PC-3 (cell line): ENCODE measurements around the gene RHBG. TPM values are rescaled to one million over a fixed set of nuclear protein-coding genes. Genes with fewer than 3 reads are reported as not detected.

Source experiments
- ATAC-seq: fragments of 200-7000 bp; cut with Tn5 transposase; 2 replicates; pipeline ENCODE4 v1.9.1; 2020; ENCODE audit warnings: mild to moderate bottlenecking, moderate library complexity
- BruUV-seq: library from RNA; stranded (reverse); fragments of 400-500 nt; replicated peaks from 2 replicates; lab custom pipeline; 2021; lab: Mats Ljungman, UMichigan
- CTCF ChIA-PET: fragments of 300-600 bp; sonication (Branson Sonifier 250); formaldehyde crosslinking; loops from one replicate; lab custom pipeline; 2022; ENCODE audit warnings: antibody characterized with exemption; lab: Charles Lee
- POLR2A ChIA-PET: fragments of 300-600 bp; sonication (Branson Sonifier 250); formaldehyde crosslinking; loops from one replicate; lab custom pipeline; 2022; ENCODE audit warnings: antibody characterized with exemption; ENCODE audit not compliant: unreplicated experiment; lab: Charles Lee
- DNase-seq: peaks from one replicate; pipeline ENCODE4 v3.0.0-alpha.2; 2015
- H2AFZ ChIP-seq: fragments of 300-600 bp; sonication (generic); 2 replicates; pipeline ENCODE4 v1.6.0; 2016; ENCODE audit warnings: antibody characterized with exemption, low read length
- H3F3A ChIP-seq: fragments of 300-600 bp; sonication (generic); one replicate; pipeline ENCODE4 v1.6.0; 2017; ENCODE audit warnings: antibody characterized with exemption, low read length, control low read depth, mild to moderate bottlenecking; ENCODE audit not compliant: unreplicated experiment
- H3K27ac ChIP-seq: fragments of 300-600 bp; sonication (generic); 2 replicates; pipeline ENCODE4 v1.5.1; 2016; ENCODE audit warnings: mild to moderate bottlenecking, low read length
- H3K27me3 ChIP-seq: fragments of 300-600 bp; sonication (generic); 2 replicates; pipeline ENCODE4 v1.6.1; 2016; ENCODE audit warnings: low read length, mixed read lengths
- H3K36me3 ChIP-seq: fragments of 300-600 bp; sonication (generic); 2 replicates; pipeline ENCODE4 v1.6.1; 2016; ENCODE audit warnings: low read depth, mixed run types, low read length, mixed read lengths
- H3K4me1 ChIP-seq: fragments of 300-600 bp; sonication (generic); 2 replicates; pipeline ENCODE4 v1.5.1; 2016; ENCODE audit warnings: low read length; ENCODE audit not compliant: insufficient read depth
- H3K4me2 ChIP-seq: fragments of 300-600 bp; sonication (generic); 2 replicates; pipeline ENCODE4 v1.6.0; 2016; ENCODE audit warnings: low read length
- H3K4me3 ChIP-seq: fragments of 300-600 bp; sonication (generic); 2 replicates; pipeline ENCODE4 v1.5.1; 2016; ENCODE audit warnings: mild to moderate bottlenecking, low read length, mixed read lengths
- H3K79me2 ChIP-seq: fragments of 300-600 bp; sonication (generic); 2 replicates; pipeline ENCODE4 v1.6.1; 2017; ENCODE audit warnings: low read length, mixed read lengths
- H3K9ac ChIP-seq: fragments of 300-600 bp; sonication (generic); 2 replicates; pipeline ENCODE4 v1.6.0; 2016; ENCODE audit warnings: mild to moderate bottlenecking, low read length
- H3K9me2 ChIP-seq: fragments of 300-600 bp; sonication (generic); replicated peaks from 2 replicates; pipeline ENCODE4 v1.6.1; 2016; ENCODE audit warnings: mixed run types, low read length, mixed read lengths
- H3K9me3 ChIP-seq: fragments of 300-600 bp; sonication (generic); 2 replicates; pipeline ENCODE4 v1.6.1; 2016; ENCODE audit warnings: low read length, mixed read lengths
- H4K20me1 ChIP-seq: fragments of 300-600 bp; sonication (generic); 2 replicates; pipeline ENCODE4 v1.6.1; 2016; ENCODE audit warnings: low read length, mixed read lengths
- EZH2 ChIP-seq: fragments of 300-600 bp; sonication (generic); IDR thresholded peaks from one replicate; pipeline ENCODE4 v1.6.1; 2017; ENCODE audit warnings: antibody characterized with exemption, mild to moderate bottlenecking, low read length; ENCODE audit not compliant: unreplicated experiment
- EZH2phosphoT487 ChIP-seq: fragments of 300-600 bp; sonication (generic); IDR thresholded peaks from 2 replicates; pipeline ENCODE4 v1.6.1; 2018; ENCODE audit warnings: mild to moderate bottlenecking, antibody characterized with exemption, low read length, borderline replicate concordance
- intact Hi-C: fragments of 100-400 bp; cut with micrococcal nuclease; formaldehyde crosslinking; loops from 2 replicates; pipeline ENCODE4 v1.9.0; 2023
- total RNA-seq: library from RNA; depleted of rRNA; stranded (reverse); fragments of >200 nt; gene quantifications from 2 replicates; pipeline ENCODE4 v1.2.3, GENCODE V29; 2014
- TF ChIP-seq, protein P1 (sequence below): fragments of 300-600 bp; sonication (generic); conservative IDR thresholded peaks from 2 replicates; pipeline ENCODE4 v1.5.1; 2017; ENCODE audit warnings: antibody characterized with exemption, low read depth, mild to moderate bottlenecking, low read length

RHBG gene
- total RNA-seq, 1 experiment from 2014 or later: 0.26 TPM

DNA sequence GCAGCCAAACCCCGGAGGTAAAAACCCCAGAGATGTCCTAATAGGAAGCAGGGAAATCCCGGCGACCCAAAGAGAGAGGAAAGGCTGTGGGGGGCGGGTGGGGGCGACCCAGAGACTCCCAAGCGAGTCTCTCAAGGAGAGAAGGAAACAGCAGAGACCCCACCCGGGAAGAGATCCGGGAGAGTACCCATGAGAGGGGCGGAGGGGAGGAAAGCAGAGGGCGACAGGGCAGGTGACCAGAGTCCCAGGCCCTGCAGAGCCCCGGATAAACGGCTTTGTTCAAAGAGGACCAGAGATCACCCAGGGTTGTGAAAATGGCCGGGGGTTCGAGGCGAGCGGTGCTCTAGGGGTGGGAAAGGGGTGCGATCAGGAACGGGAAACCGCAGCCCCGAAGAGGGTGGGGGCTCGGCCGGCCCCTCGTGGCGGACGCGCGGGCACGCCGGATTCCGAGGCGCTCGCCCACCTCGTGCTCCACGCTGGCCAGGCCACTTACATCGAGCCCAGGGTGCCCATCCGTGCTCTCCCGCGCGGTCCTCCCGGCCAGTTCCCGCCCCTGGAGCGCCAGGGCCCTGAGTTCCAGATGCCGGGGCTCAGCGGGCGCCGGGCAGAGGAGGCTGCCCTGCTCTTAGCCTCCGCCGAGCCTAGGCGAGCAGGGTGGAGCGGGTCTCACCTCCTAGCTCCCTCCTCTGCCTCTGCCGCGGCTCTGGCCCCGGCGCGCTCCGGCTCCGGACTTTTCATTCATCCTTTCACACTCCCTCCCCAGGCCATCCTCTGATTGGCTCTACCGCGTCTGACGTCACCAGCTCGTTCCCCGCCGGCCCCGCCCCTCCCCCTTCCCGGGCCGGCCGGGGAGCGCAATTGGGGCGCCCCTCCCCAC lies 52.3 kb downstream of the RHBG start:
- intact Hi-C loops: no loop called here
- H3K4me3 ChIP-seq: peak overlapping the region; percentile 17; the same call in 1 of the 2 replicates
- BruUV-seq: no TSS peak
- H3K9me3 ChIP-seq: no peaks in the 10 kb centered on the region
- ATAC-seq (peak; percentile 84), DNase-seq (peak; percentile 49)
- H3K36me3 ChIP-seq: no peaks in the 10 kb centered on the region
- no peaks in the 10 kb centered on the region for H4K20me1 ChIP-seq
- H3K79me2 ChIP-seq: no peaks in the 10 kb centered on the region
- H3K27ac ChIP-seq: no peak overlapping the region
- H3K9me2 ChIP-seq: no peaks in the 10 kb centered on the region
- ChIA-PET POLR2A (no interaction called here), CTCF (no interaction called here)
- H3K4me2 ChIP-seq: peak overlapping the region; percentile 47
- peak overlapping the region; percentile 14; the same call in 1 of the 2 replicates for H2AFZ ChIP-seq
- no peaks in the 10 kb centered on the region for H3F3A ChIP-seq
- no peak overlapping the region for H3K9ac ChIP-seq
- peaks cover 10% of the 10 kb centered on the region; the same call in 1 of the 2 replicates for H3K4me1 ChIP-seq
- TF ChIP-seq EZH2: no peak
- TF ChIP-seq EZH2phosphoT487: no peak
- TF ChIP-seq, protein P1, sequence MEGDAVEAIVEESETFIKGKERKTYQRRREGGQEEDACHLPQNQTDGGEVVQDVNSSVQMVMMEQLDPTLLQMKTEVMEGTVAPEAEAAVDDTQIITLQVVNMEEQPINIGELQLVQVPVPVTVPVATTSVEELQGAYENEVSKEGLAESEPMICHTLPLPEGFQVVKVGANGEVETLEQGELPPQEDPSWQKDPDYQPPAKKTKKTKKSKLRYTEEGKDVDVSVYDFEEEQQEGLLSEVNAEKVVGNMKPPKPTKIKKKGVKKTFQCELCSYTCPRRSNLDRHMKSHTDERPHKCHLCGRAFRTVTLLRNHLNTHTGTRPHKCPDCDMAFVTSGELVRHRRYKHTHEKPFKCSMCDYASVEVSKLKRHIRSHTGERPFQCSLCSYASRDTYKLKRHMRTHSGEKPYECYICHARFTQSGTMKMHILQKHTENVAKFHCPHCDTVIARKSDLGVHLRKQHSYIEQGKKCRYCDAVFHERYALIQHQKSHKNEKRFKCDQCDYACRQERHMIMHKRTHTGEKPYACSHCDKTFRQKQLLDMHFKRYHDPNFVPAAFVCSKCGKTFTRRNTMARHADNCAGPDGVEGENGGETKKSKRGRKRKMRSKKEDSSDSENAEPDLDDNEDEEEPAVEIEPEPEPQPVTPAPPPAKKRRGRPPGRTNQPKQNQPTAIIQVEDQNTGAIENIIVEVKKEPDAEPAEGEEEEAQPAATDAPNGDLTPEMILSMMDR: no peak
- peaks cover 42% of the 10 kb centered on the region for H3K27me3 ChIP-seq

DNA sequence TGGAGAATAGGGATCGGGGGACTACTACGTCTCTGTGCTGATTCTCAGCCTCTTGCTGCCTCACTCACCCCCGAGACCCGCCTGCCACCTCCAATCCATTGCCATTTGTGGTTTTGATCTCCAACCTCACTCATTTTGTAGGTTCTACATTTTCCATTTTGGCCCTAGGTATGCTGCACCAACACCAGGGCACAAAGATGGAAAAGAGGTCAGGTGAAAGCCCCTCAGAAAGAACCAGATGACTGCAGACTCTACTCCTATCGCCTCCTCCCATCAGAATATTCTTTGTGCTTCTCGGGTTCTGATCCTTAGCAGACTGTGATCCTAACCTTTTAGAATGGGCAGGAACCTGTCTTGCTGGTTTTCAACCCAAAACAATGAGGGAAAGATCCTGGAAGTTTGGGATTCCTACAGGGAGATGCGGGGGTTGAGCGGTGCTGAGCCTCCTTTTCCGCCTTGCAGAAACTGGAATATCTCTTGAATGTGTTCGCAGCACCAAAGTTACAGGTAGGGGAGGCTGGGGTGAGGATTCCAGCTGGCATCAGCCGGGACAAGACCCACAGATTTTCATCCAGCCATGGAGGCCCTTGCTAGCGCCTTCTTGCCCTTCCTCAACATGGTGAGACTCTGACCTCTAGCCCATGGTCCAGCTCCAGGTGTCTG lies 53.1 kb downstream of the RHBG start:
- Histone ChIP-seq H3K4me2 (peak overlapping the region; percentile 47), H3K9me3 (no peaks in the 10 kb centered on the region), H3K9ac (no peak overlapping the region), H3K9me2 (no peaks in the 10 kb centered on the region), H3K79me2 (no peaks in the 10 kb centered on the region), H3K4me3 (peak overlapping the region; percentile 17; the same call in 1 of the 2 replicates), H3K36me3 (no peaks in the 10 kb centered on the region), H3F3A (no peaks in the 10 kb centered on the region), H2AFZ (peak overlapping the region; percentile 14; the same call in 1 of the 2 replicates), H3K27ac (no peak overlapping the region), H4K20me1 (no peaks in the 10 kb centered on the region), H3K4me1 (peaks cover 10% of the 10 kb centered on the region; the same call in 1 of the 2 replicates), H3K27me3 (peaks cover 50% of the 10 kb centered on the region)
- ChIA-PET POLR2A (no interaction called here), CTCF (no interaction called here)
- intact Hi-C loops: no loop called here
- no peak for TF ChIP-seq EZH2
- no peak for TF ChIP-seq EZH2phosphoT487
- TF ChIP-seq, protein P1: no peak
- no TSS peak for BruUV-seq
- no peak for DNase-seq
- ATAC-seq: no peak
